GM21390 (cell line): Measurements from ENCODE around the gene SIRT3.

Source experiments
- ATAC-seq: cut with Tn5 transposase; IDR thresholded peaks from one replicate; pipeline ENCODE4 v1.9.1; 2021; ENCODE audit not compliant: unreplicated experiment

SIRT3 gene

DNA sequence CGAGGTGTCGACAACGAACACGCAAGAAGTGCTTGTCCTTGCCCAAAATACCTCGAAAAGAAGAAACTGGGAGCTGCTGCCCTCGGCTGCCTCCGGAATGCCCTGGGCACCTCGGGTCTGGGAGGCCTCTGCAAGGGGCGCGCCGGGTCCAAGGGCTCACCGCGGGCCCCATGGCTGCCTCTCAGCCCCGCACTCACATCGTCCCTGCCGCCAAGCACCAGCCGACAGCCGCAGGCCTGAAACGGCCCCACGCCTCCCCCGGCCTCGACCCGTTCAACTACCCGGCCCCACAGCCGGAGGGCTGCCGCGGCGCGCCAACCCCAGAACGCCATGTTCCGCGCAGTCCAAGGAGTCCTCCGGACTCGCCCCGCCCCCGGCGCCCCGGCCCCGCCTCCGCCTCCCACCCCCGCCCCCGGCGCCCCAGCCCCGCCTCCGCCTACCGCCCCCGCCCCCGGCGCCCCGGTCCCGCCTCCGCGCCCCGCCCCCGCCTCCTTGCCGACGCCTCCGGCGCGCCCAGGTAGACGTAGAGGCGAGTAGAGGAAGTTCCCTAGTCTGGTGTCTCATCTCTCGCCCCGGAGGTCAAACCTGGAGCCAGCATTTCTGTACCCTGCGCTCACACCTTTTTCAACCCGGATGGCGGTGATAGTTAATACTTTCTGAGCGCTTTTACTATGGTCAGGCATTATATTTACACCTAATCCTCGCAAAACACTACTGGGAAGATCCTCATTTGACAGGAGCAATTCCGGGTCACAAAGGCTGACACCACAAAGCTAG is at the start of gene SIRT3:
SIRT3 (minus strand) TSS at position 346 of the 777 bp plus-strand sequence; CDS start at position 332, 14 bp downstream.
- ATAC-seq = peak; percentile 72

DNA sequence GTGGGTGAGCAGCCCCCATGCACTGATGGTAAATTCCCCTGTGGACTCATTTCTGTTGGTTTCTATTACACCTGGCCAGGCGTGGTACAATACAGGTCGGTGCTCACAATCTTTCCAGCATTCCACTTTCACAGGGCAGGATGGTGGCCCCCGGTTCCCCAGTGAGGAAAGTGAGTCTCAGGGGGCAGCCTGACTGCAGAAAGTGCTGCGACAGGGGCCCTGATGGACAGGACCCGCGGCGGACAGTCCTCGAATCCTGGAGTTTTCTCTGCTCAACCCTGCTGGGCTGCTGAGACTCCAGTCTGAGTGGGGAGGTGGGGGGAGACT is 49.7 kb upstream of the SIRT3 start:
- ATAC-seq = no peak

DNA sequence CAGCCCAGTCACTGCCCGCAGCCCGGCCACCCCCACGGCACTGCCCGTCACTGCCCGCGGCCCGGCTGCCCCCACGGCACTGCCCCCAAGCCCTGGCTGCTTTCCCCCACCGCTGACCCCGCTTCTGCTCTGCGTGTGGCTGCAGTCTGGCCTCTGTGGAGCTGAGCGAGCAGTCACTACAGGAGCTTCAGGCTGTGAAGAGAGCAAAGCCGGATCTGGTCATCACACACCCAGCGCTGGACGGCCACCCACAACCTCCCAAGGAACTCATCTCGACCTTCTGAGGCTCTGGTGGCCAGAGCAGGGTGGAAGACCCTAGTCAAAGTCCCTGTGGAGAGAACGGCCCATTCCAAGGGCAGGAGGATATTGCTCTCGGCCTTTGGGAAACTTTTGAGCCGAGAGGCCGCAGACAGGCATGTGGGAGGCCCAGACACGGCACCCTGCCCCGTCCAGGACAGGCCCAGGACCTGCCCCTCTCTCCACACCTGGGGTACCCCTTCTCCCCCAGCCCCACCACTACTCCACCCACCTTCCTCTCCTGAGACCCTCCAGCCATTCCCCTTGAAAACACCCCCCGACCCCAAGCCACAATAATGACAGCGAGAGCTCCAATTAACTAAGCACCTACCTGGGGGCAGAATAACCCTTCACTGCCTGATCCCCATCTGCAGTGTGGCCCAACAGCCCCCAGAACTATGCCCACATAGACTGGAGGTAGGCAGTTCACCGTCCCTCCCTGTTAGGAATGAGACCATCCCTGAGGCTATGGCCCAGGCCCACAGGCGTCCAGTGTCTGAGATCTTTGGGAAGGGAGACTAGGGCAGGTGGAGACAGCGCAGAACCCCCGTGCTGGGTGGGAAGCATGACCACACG is 49.1 kb upstream of the SIRT3 start:
- ATAC-seq = no peak

DNA sequence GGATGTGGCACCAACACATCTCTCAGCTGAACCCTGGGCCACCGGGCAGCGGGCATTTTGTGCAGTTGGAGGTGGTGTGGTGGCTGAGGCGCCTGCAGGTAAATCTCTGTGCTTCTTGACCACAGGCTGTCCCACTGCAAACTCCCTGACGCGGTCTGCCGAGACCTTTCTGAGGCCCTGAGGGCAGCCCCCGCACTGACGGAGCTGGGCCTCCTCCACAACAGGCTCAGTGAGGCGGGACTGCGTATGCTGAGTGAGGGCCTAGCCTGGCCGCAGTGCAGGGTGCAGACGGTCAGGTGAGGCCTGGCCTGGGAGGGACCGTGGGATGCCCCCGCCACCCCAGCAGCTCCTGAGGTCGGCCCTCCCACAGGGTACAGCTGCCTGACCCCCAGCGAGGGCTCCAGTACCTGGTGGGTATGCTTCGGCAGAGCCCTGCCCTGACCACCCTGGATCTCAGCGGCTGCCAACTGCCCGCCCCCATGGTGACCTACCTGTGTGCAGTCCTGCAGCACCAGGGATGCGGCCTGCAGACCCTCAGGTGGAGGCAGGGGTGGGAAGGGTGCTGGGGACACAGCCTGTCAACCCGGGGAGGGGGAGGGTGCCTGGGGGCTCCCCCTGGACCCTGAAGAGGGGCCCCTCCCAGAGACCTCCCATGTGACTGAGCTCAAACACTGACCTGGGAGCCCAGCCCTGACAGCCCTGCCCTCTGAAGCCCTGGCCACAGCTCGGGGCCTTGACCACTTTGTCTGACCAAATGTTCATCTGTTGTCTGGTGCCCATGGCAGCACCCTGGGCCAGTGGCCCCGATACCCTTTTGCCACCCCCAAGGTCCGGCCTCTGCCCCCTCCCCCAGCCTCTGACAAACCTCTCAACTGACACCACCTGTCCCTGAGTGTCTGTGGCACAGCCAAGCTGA is 48.2 kb upstream of the SIRT3 start:
- ATAC-seq = no peak

DNA sequence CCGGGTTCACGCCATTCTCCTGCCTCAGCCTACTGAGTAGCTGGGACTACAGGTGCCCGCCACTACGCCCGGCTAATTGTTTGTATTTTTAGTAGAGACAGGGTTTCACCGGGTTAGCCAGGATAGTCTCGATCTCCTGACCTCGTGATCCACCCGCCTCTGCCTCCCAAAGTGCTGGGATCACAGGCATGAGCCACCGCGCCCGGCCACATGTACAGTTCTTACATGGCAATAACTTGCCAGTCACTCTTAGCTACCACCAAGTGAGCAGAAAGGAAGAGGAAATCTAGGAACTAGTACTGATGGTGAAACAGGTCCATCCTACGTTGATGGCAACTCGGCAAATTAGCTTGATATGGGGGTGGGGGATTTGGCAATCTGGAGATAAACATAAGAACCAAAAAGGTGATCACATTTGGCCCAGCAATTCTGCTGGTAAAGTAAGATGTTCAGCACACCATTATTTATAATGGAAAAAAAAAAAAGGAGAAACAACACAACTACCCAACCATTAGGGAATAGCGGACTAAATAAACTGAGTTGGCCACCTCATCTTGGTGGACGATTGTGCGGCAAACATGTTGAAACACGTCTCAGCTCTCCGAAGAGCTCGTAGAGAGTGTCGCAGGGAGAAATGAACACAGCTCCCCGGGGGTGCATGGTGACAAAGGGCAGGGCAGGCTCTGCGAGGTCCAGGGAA is 47.4 kb upstream of the SIRT3 start:
- no peak for ATAC-seq

DNA sequence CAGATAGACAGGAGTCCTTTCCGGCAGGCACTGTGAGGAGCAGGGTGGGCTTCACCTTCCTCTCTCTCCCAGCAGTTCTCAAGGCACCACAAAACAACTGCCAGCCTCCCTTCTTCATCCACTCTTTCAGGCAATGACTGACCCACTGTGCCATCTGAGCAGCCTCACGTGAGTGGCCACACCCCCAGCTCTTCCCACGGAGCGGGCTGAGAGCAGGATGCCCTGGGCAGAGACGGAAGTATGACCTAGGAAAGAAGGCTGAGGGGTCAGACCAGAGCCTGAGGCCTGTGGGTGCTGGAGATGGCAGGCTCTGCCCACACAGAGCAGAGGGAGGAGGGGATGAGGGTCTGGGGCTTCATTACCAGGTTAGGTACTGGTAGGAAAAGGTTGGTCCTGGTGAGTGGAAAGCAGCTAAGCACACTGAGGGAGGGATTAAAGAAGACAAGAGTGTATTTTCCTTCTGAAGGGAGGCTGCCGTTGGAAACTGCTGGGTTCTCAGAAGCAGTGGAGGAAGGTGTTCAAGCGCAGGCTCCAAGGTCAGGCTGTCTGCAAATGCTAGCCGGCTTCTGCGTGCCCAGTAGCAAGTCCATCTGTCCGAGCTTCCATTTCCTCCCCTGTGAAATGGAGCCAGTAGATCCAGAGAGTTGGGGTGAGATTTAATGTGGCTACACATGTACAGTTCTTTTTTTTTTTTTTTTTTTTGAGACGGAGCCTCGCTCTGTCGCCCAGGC is 46.7 kb upstream of the SIRT3 start:
- ATAC-seq = no peak

DNA sequence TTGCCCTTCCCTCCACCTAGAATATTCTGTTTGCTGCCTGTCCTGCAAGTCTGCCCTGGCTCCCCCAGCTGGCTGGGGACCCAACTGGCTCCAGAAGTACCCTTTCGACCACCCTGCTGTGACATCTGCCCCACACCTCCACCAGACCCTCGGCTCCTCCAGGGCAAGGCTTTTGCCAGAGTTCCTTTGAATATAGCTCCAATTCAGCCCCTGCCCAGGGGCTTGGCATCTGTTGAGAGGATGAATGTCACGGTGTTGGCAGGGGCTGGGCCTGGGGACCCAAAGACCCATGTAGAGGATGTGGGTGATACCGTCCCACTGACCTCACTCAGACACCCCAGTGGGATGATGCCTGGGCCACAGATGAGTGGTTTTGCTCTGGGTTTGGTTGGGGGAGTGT is 46.0 kb upstream of the SIRT3 start:
- no peak for ATAC-seq

DNA sequence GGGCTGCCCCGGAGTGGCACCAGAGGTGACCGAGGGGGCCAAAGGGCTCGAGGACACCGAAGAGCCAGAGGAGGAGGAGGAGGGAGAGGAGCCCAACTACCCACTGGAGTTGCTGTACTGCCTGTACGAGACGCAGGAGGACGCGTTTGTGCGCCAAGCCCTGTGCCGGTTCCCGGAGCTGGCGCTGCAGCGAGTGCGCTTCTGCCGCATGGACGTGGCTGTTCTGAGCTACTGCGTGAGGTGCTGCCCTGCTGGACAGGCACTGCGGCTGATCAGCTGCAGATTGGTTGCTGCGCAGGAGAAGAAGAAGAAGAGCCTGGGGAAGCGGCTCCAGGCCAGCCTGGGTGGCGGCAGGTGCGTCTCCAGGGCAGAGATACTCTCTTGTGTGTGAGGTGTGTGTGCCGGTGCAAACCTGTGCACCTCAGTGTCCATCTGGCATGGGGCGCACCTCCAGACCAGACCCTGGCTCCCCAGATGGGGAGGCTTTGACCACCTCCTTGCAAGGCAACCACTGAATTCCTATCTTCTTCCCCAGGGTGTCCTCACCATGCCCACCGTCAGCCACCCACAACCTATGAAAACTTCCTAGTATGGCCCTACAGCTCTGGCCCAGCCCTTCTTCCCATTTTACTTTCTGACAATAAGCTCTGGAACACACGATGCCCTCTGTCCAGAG is 45.5 kb upstream of the SIRT3 start:
- no peak for ATAC-seq

DNA sequence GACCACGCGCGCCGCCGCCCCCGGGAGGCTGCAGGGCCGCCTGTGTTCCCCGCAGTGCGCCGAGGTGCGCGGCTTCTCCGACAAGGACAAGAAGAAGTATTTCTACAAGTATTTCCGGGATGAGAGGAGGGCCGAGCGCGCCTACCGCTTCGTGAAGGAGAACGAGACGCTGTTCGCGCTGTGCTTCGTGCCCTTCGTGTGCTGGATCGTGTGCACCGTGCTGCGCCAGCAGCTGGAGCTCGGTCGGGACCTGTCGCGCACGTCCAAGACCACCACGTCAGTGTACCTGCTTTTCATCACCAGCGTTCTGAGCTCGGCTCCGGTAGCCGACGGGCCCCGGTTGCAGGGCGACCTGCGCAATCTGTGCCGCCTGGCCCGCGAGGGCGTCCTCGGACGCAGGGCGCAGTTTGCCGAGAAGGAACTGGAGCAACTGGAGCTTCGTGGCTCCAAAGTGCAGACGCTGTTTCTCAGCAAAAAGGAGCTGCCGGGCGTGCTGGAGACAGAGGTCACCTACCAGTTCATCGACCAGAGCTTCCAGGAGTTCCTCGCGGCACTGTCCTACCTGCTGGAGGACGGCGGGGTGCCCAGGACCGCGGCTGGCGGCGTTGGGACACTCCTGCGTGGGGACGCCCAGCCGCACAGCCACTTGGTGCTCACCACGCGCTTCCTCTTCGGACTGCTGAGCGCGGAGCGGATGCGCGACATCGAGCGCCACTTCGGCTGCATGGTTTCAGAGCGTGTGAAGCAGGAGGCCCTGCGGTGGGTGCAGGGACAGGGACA is 44.8 kb upstream of the SIRT3 start:
- ATAC-seq = no peak

DNA sequence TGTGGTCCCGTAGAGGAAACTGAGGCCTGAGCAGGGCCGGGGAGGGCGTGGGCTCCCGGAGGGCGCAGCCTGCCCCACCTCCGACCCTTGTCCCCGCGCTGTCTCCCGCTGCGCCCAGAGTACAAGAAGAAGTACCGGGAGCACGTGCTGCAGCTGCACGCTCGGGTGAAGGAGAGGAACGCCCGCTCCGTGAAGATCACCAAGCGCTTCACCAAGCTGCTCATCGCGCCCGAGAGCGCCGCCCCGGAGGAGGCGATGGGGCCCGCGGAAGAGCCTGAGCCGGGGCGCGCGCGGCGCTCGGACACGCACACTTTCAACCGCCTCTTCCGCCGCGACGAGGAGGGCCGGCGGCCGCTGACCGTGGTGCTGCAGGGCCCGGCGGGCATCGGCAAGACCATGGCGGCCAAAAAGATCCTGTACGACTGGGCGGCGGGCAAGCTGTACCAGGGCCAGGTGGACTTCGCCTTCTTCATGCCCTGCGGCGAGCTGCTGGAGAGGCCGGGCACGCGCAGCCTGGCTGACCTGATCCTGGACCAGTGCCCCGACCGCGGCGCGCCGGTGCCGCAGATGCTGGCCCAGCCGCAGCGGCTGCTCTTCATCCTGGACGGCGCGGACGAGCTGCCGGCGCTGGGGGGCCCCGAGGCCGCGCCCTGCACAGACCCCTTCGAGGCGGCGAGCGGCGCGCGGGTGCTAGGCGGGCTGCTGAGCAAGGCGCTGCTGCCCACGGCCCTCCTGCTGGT is 44.0 kb upstream of the SIRT3 start:
- no peak for ATAC-seq

DNA sequence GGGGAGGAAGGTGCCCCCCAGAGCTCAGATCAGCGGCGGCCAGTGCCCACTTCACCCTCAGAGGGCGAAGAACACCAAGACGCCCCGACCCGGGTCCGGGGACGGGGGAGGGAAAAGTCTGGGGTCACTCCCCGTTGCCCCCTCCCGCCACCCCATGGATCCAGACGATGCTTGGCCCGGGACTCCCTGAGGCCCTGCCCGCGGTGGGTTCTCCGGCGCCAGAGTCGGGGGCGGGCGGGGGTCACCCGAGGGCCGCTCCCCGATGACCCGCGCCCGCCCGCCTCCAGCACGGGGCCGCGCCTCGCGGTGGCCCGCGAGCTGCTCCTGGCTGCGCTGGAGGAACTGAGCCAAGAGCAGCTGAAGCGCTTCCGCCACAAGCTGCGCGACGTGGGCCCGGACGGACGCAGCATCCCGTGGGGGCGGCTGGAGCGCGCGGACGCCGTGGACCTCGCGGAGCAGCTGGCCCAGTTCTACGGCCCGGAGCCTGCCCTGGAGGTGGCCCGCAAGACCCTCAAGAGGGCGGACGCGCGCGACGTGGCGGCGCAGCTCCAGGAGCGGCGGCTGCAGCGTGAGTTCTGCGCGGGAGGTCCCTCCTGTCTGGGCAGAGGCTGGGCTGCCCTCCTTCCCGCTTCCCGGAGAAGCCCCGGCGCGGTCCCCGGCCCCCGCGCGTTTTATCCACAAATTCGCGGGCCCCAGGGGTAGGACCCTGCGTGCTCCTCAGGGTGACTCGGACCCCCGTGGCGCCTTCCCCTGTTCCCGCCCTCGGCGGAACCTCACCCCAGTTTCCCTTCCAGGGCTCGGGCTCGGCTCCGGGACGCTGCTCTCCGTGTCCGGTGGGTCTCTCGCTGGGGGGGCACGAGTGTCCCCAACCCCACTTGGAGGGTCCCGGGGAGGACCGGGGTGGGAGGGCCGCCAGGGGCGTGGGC is 43.2 kb upstream of the SIRT3 start:
- ATAC-seq = no peak

DNA sequence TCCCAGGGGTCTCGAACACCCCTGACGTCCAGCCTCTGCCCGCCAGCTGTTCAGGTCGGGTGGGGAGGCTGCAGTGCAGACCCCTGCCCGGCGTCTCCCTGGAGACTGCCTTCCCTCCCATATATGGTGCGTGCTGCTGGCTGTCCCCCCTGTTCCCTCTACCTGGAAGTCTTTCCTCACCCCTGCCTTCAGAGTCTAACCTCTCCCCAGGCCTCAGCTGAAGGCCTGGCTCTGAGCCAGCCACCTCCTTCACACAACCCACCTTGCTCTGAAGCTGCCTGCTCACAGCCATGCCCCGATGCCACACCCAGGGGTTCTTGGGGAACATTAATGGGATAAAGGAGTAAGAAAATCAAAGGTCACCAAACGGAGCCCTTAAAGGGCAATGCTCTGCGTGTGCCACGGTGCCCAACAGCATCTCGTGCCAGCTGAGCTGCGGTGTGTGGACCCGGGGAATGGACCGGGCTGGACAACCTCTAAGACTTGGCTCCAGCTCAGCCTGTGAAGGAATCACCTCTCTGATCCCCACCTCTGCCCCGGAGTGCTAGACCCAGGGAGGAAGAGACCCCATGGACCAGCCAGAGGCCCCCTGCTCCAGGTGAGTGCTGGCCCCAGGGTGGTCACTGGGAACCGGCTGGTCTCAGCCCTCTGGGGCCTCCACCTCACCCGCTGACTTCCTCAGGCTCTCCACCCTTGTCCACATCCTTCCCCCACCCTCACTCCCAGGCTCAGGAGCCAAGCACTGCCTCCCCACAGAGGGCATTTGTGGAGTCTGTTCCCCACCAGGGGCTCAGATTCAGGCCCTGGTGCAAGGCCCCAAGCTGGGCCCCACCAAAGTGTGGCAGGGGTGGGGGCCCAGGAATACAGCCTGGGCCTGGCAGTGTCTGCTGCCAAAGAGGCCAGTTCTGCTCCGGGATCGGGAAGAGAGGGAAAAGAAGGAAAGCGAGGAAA is 42.1 kb upstream of the SIRT3 start, which contains the start of gene NLRP6:
NLRP6 (plus strand) TSS at position 407 of the 951 bp plus-strand sequence; CDS start at position 570, 163 bp downstream.
- no peak for ATAC-seq

DNA sequence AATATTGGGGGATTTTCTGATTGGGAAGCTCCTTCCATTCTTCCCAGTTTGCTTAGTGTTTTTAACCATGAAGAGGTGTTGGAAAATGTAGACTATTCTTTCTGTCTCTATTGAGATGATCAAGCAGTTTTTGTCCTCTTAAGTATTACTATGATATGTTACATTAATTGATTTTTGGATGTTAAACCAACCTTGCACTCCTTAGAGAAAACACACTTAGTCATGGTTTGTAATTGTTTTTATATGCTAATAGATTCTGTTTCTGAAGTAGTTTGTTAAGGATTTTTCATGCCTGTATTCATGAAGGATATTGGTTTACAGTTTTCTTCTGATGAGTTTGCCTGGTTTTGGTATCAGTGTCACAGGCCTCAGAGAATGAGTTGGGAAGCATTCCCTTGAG is 40.1 kb upstream of the SIRT3 start:
- no peak for ATAC-seq

DNA sequence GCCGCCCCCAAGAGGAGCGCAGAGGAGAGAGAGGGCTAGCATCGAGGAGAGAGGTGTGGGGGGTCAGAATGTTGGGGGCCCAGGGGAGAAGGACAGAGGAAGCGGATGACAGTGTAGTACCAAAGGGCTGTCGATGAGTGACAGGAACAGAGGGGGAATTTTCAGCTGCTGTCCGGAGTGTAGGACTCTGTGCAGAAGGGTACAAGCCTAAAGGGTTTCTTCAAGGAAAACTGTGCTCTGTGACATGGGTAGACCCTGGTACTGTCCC is 36.7 kb upstream of the SIRT3 start:
- no peak for ATAC-seq

DNA sequence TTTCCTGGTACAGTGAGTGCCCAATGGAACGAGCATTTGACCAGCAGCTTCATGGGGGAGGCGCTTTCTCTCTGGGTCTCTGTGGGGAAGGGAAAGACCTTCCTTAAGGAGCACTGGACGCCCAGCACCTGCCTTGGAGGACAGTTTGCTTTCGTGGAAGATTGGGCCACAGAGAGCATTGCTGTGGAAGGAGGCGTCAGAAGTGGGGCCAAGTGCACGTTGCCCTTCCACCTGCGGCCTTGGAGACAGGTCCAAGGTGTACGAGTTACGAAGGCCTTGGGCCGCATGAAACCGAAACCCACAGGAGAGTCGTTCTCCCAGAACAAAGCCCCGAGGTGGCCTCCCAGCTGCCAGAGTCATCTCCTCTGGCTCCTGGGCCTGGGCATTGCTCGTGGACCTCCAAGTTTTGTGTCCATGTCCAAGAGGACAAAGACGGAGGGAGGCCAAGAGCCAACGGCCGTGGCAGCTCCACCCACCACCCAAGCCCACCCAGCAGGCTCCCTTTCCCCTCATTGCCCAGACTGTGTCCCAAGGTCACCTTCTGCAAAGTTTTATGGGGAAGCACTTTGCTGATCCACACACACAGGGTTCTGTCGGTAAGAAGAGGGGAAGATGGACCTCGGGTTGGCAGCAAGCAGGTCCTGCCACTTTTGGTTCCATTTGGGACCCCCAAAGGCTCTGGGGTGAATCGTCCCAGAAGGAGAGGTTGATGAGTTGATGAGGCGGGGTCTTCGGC is 36.2 kb upstream of the SIRT3 start:
- ATAC-seq = no peak
